ENCODE measurements around the gene HSFX2. TPM values are rescaled to one million over a fixed set of nuclear protein-coding genes. Genes with fewer than 3 reads are reported as not detected.
A peak's percentile ranks its signal among the peaks of the same experiment; 100 is the strongest.
"Not testable (repeated sequence)": the region's sequence is repeated elsewhere in the genome, so short reads cannot be mapped to it uniquely, and the experiment has no call there.

The HSFX2 gene
- total RNA-seq, 2 experiments from 2014 or later = not detected

- no peak for TF ChIP-seq CTCF (IDR thresholded peaks at IDR 0.05)
- H3K4me1 ChIP-seq (ENCODE audit: insufficient read depth, low read length) = peaks cover 25% of the 10 kb centered on the region
- no peaks in the 10 kb centered on the region for H3K9me3 ChIP-seq (ENCODE audit: control insufficient read depth in 1 of 2, insufficient read depth in 1 of 2, low read length in 2 of 2)
- DNase-seq (no peak), ATAC-seq (ENCODE audit: poor library complexity) (no peak)
- Mint-ChIP-seq H3K27me3 (no peaks in the 10 kb centered on the region), H3K9me3 (no peaks in the 10 kb centered on the region), H3K4me3 (peak overlapping the region; percentile 38), H3K36me3 (ENCODE audit: low read depth) (peaks cover 5% of the 10 kb centered on the region), H3K27ac (no peak overlapping the region), H3K4me1 (ENCODE audit: low read depth) (peaks cover 63% of the 10 kb centered on the region)
- no peak overlapping the region for H3K4me3 ChIP-seq (ENCODE audit: low read length)
- no peaks in the 10 kb centered on the region for H3K36me3 ChIP-seq (ENCODE audit: insufficient read depth, low read length)
- H3K27me3 ChIP-seq (ENCODE audit: control insufficient read depth in 1 of 2, insufficient read depth in 2 of 2, low read length in 2 of 2) = no peaks in the 10 kb centered on the region
- ChIA-PET POLR2A (no interaction called here), CTCF (no interaction called here)
- intact Hi-C loops (cut with DNase I, micrococcal nuclease) = loop anchor here in 1 of 2 experiments (5.0 to 10.0 kb wide), 2 partner anchors 126 to 196 kb away; no protein-coding TSS in a partner anchor
- no peak overlapping the region for H3K27ac ChIP-seq (ENCODE audit: low read depth in 1 of 2, low read length in 2 of 2)
Measured at GRCh38 chrX:149628768-149629167, 33.7 kb upstream of the HSFX2 start.

- CTCF ChIA-PET = no interaction called here
- H3K4me1 Mint-ChIP-seq (ENCODE audit: low read depth) = peaks cover 64% of the 10 kb centered on the region
- H3K36me3 ChIP-seq (ENCODE audit: insufficient read depth, low read length) = no peaks in the 10 kb centered on the region
- H3K27ac ChIP-seq (ENCODE audit: low read depth in 1 of 2, low read length in 2 of 2) = no peak overlapping the region
- H3K27me3 Mint-ChIP-seq = no peaks in the 10 kb centered on the region
- H3K4me1 ChIP-seq (ENCODE audit: insufficient read depth, low read length) = peaks cover 25% of the 10 kb centered on the region
- H3K4me3 Mint-ChIP-seq = no peak overlapping the region
- no peaks in the 10 kb centered on the region for H3K9me3 Mint-ChIP-seq
- no peak for DNase-seq
- POLR2A ChIA-PET = no interaction called here
- no peak for TF ChIP-seq CTCF (IDR thresholded peaks at IDR 0.05)
- no peaks in the 10 kb centered on the region for H3K9me3 ChIP-seq (ENCODE audit: control insufficient read depth in 1 of 2, insufficient read depth in 1 of 2, low read length in 2 of 2)
- peaks cover 5% of the 10 kb centered on the region for H3K36me3 Mint-ChIP-seq (ENCODE audit: low read depth)
- H3K27ac Mint-ChIP-seq = no peak overlapping the region
- no peak for ATAC-seq (ENCODE audit: poor library complexity)
- intact Hi-C loops (cut with DNase I, micrococcal nuclease) = loop anchor here in 1 of 2 experiments (5.0 to 10.0 kb wide), 2 partner anchors 126 to 197 kb away; no protein-coding TSS in a partner anchor
- H3K27me3 ChIP-seq (ENCODE audit: control insufficient read depth in 1 of 2, insufficient read depth in 2 of 2, low read length in 2 of 2) = no peaks in the 10 kb centered on the region
- no peak overlapping the region for H3K4me3 ChIP-seq (ENCODE audit: low read length)
Measured at GRCh38 chrX:149628280-149628679, 33.2 kb upstream of the HSFX2 start.

GRCh38 chrX:149626829-149627228, 31.7 kb upstream of the HSFX2 start:
- H3K4me1 Mint-ChIP-seq (ENCODE audit: low read depth) = peaks cover 67% of the 10 kb centered on the region
- ATAC-seq (ENCODE audit: poor library complexity); H3K4me3 Mint-ChIP-seq; H3K36me3 Mint-ChIP-seq (ENCODE audit: low read depth); H3K36me3 ChIP-seq (ENCODE audit: insufficient read depth, low read length); CTCF ChIA-PET; H3K27ac ChIP-seq (ENCODE audit: low read depth in 1 of 2, low read length in 2 of 2); H3K27me3 Mint-ChIP-seq; H3K27ac Mint-ChIP-seq; H3K9me3 Mint-ChIP-seq; DNase-seq; H3K27me3 ChIP-seq (ENCODE audit: control insufficient read depth in 1 of 2, insufficient read depth in 2 of 2, low read length in 2 of 2); H3K4me3 ChIP-seq (ENCODE audit: low read length); POLR2A ChIA-PET; H3K9me3 ChIP-seq (ENCODE audit: control insufficient read depth in 1 of 2, insufficient read depth in 1 of 2, low read length in 2 of 2): not testable (repeated sequence)
- H3K4me1 ChIP-seq (ENCODE audit: insufficient read depth, low read length) = peaks cover 20% of the 10 kb centered on the region
- intact Hi-C loops (cut with DNase I, micrococcal nuclease) = loop anchor here in 1 of 2 experiments (5.0 to 10.0 kb wide), 2 partner anchors 125 to 198 kb away; no protein-coding TSS in a partner anchor

- H3K4me3 Mint-ChIP-seq; H3K4me3 ChIP-seq (ENCODE audit: low read length); H3K36me3 ChIP-seq (ENCODE audit: insufficient read depth, low read length); POLR2A ChIA-PET; H3K27me3 ChIP-seq (ENCODE audit: control insufficient read depth in 1 of 2, insufficient read depth in 2 of 2, low read length in 2 of 2); CTCF ChIA-PET; H3K27ac Mint-ChIP-seq; ATAC-seq (ENCODE audit: poor library complexity); H3K9me3 Mint-ChIP-seq; H3K36me3 Mint-ChIP-seq (ENCODE audit: low read depth); H3K27me3 Mint-ChIP-seq; H3K9me3 ChIP-seq (ENCODE audit: control insufficient read depth in 1 of 2, insufficient read depth in 1 of 2, low read length in 2 of 2); H3K27ac ChIP-seq (ENCODE audit: low read depth in 1 of 2, low read length in 2 of 2); H3K4me1 ChIP-seq (ENCODE audit: insufficient read depth, low read length); DNase-seq: not testable (repeated sequence)
- peaks cover 29% of the 10 kb centered on the region for H3K4me1 Mint-ChIP-seq (ENCODE audit: low read depth)
- intact Hi-C loops (cut with DNase I, micrococcal nuclease) = loop anchor here in 1 of 2 experiments (10.0 kb wide), 1 partner anchor 205 kb away; no protein-coding TSS in a partner anchor
Measured at GRCh38 chrX:149619662-149620061, 24.5 kb upstream of the HSFX2 start.
